NOMO-1 (cell line): ENCODE measurements around the gene NDUFV3.
A peak's percentile ranks its signal among the peaks of the same experiment; 100 is the strongest.
"Not testable (repeated sequence)": the region's sequence is repeated elsewhere in the genome, so short reads cannot be mapped to it uniquely, and the experiment has no call there.

Experiments used
- DNase-seq, 2 experiments: peaks; one replicate each; lab custom pipeline; 2025; ENCODE audit not compliant: unreplicated experiment in 2 of 2; lab: John Stamatoyannopoulos, UW

NDUFV3 gene

GRCh38 chr21:42933137-42933970 is 40.2 kb downstream of the NDUFV3 start:
- not testable (repeated sequence) for DNase-seq

- not testable (repeated sequence) for DNase-seq
Measured at GRCh38 chr21:42933973-42934372, 40.9 kb downstream of the NDUFV3 start.

GRCh38 chr21:42936360-42936759 is 43.3 kb downstream of the NDUFV3 start:
- not testable (repeated sequence) for DNase-seq

GRCh38 chr21:42937034-42937940 is 44.2 kb downstream of the NDUFV3 start:
- DNase-seq: peak; percentile 15 to 25

- DNase-seq: no peak
Measured at GRCh38 chr21:42937960-42938605, 45.0 kb downstream of the NDUFV3 start.

GRCh38 chr21:42938606-42938995 is 45.5 kb downstream of the NDUFV3 start:
- not testable (repeated sequence) for DNase-seq

- no peak for DNase-seq
Measured at GRCh38 chr21:42939582-42940413, 46.7 kb downstream of the NDUFV3 start.

- no peak for DNase-seq
Measured at GRCh38 chr21:42941696-42942085, 48.6 kb downstream of the NDUFV3 start.

GRCh38 chr21:42942244-42942643 is 49.1 kb downstream of the NDUFV3 start:
- no peak for DNase-seq

- not testable (repeated sequence) for DNase-seq
Measured at GRCh38 chr21:42949094-42949755, 56.1 kb downstream of the NDUFV3 start.

- not testable (repeated sequence) for DNase-seq
Measured at GRCh38 chr21:42951193-42951592, 58.1 kb downstream of the NDUFV3 start.

- no peak for DNase-seq
Measured at GRCh38 chr21:42956824-42957630, 63.9 kb downstream of the NDUFV3 start.

- not testable (repeated sequence) for DNase-seq
Measured at GRCh38 chr21:42958122-42958521, 65.0 kb downstream of the NDUFV3 start.

- no peak for DNase-seq
Measured at GRCh38 chr21:42959728-42960127, 66.6 kb downstream of the NDUFV3 start.

GRCh38 chr21:42962380-42963007 is 69.4 kb downstream of the NDUFV3 start:
- no peak for DNase-seq
